GM21786 (cell line): ENCODE measurements around the gene RHAG.

Experiments
- ATAC-seq: cut with Tn5 transposase; IDR thresholded peaks from one replicate; pipeline ENCODE4 v1.9.1; 2021; ENCODE audit not compliant: unreplicated experiment

The RHAG gene

DNA sequence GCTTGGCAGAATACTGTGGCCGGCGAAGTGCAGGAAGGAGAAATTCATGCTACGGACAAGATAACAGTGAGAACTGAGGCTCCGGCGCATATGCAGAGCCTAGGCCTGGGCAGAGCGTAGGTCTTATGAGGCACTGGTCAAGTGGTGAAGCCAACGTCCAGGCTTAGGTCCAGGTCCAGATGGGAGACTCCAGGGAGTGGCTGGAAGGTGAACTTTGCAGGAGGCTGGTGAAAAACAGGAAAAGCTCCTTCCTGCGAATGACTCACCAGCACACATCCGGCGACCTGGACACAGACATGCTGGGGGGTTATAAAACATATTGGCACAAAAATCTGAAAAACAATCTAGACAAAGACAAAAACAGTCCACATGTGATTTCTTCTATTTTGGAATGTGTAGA is 70.8 kb downstream of the RHAG start:
- no peak for ATAC-seq

DNA sequence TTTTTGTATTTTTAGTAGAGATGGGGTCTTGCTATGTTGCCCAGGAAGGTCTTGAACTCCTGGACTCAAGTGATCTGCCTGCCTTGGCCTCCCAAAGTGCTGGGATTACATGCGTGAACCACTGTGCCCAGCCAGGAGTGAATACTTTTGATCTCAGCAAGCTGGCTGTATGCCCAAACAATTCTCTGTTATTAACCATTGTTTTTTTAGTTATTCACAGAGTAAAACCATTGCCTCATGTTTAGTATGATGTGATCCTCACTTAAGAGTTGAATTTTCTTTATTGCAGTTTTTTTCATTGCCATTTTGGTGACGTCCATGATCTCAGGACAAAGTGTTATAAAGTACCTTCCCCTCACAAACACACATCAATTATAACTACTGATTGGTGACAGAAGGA is 71.4 kb downstream of the RHAG start:
- ATAC-seq: no peak

- ATAC-seq: no peak
These were observed 72.1 kb downstream of the RHAG start for GRCh38 chr6:49564552-49564951.

DNA sequence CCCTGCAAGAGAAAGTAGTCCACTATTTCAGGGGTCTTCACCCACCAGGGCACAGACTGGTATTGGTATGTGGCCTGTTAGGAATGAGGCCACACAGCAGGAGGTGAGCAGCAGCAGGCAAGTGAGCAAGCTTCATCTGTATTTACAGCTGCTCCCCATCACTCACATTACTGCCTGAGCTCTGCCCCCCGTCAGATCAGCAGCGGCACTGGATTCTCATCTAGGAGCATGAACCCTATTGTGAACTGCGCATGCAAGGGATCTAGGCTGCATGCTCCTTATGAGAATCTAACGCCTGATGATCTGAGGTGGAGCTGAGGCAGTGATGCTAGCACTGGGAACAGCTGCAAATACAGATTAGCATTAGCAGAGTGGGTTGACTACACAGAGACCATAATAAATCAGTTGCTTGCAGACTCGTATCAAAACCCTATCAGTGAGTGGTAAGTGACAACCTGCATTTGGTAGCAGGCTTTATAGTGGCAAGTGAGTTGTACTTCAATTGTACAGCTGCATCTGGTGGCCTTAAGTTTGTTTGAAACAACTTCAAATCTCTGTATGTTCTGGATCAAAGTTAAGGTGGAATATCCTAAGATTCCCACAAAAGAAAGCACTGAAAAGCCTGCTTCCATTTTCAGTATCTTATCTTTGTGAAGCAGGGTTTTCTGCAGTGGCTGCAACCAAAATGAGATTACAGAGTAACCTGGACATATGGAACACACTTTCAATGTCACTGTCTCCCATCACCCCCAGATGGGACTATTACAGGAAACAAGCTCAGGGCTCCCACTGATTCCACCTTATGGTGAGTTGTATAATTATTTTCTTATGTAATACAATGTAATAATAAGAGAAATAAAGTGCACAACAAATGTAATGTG is 73.4 kb downstream of the RHAG start:
- no peak for ATAC-seq

GRCh38 chr6:49558238-49558637 is 78.4 kb downstream of the RHAG start:
- ATAC-seq: no peak

GRCh38 chr6:49557177-49557576 is 79.5 kb downstream of the RHAG start:
- ATAC-seq: no peak

DNA sequence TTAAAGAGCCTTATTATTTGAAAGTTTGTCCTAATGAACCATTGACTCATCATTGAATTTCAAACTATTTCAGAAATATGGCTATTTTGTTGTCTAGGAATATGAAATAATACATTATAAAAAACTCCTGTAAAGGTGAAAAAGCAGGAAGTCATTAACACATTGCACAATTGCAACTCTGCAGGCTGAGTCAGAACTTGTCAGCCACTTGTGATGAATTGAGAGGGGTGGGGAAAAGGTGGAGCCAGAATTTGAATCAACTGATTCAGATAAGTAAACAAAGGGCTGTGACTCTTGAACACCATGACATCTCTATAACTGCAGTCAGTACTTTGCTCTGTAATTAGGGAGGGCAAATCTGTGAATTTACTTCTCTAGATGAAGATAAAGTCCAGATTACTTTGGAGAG is 80.2 kb downstream of the RHAG start:
- peak; percentile 39 for ATAC-seq

DNA sequence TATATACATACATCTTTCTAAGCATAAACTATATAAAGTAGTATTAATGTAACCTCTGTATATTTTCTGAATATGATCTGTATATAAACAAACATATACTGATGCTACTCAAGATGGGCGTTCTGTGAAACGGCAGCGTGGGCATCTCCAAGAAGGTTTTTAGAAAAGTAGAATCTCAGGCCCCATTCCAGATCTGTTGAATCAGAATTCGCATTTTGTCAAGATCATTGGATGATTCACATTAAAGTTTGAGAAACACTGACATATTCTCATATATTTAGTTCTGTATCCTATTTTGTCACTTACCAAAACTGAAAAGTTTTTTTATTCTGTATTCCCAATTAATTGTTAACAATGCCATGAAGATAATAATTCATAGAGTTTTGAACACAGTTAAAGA is 80.7 kb downstream of the RHAG start:
- no peak for ATAC-seq
